Subcutaneous adipose tissue (tissue), 4 donors: Measurements from ENCODE around the gene PUDP. TPM values are rescaled to one million over a fixed set of nuclear protein-coding genes. Genes with fewer than 3 reads are reported as not detected.

ENCODE experiments used
- total RNA-seq, 4 donors: library from RNA; depleted of rRNA; stranded (reverse); fragments of >200 nt; gene quantifications; one replicate each; pipeline ENCODE4 v1.1.0, GENCODE V29; 2016
- TF ChIP-seq, protein P1 (sequence below): fragments of 450-650 bp; IDR thresholded peaks from one replicate; pipeline ENCODE4 v1.5.1; 2016; ENCODE audit warnings: low read depth, mild to moderate bottlenecking, control low read depth, antibody characterized with exemption, moderate library complexity

PUDP gene
- total RNA-seq, 4 donors from 2014 or later, result 7.9 to 23.3 (median 12.6) TPM

DNA sequence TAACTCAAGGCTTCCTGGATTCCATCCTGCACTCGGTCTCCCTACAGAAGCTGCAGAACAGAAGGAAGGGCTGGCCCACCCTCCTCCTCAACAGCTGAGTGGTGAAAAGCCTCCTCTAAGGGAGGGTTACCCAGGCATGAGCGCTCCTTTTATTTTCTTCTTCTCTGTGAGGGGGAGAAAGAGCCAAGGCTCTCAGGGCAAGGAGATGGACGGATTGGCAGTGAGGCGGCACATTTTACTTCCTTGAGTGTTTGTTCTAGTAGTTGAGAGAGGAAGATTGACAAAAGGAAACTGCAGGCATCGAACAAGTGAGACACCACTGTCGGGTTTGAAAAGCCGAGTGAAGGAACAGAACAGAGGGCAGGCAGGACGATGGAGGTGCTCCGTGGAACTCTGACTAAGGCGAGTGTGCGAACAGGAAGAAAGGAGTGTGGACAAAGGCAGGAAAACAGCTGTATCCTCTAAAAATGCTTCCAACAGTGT lies 38.9 kb downstream of the PUDP start:
- TF ChIP-seq, protein P1, sequence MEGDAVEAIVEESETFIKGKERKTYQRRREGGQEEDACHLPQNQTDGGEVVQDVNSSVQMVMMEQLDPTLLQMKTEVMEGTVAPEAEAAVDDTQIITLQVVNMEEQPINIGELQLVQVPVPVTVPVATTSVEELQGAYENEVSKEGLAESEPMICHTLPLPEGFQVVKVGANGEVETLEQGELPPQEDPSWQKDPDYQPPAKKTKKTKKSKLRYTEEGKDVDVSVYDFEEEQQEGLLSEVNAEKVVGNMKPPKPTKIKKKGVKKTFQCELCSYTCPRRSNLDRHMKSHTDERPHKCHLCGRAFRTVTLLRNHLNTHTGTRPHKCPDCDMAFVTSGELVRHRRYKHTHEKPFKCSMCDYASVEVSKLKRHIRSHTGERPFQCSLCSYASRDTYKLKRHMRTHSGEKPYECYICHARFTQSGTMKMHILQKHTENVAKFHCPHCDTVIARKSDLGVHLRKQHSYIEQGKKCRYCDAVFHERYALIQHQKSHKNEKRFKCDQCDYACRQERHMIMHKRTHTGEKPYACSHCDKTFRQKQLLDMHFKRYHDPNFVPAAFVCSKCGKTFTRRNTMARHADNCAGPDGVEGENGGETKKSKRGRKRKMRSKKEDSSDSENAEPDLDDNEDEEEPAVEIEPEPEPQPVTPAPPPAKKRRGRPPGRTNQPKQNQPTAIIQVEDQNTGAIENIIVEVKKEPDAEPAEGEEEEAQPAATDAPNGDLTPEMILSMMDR, result no peak

DNA sequence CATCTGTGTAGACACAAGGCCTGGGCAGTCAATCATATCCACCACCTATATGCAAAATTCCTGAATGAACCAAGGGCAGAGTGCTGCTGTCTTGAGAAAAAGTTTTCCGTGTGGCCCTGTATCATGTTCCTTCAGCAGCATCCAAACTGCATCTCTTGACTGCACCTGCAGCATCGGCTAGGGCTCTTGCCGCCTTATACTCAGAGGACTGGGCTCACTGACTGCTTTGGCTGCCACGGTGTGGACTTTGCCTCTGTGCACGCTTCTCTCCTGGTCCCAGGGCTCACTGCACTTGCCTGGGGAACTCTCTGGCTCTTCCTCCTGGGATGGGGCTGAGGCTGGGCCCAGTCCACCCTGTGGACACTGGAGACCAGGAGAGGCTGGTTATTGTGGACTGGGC lies 39.9 kb downstream of the PUDP start:
- TF ChIP-seq, protein P1, result no peak

DNA sequence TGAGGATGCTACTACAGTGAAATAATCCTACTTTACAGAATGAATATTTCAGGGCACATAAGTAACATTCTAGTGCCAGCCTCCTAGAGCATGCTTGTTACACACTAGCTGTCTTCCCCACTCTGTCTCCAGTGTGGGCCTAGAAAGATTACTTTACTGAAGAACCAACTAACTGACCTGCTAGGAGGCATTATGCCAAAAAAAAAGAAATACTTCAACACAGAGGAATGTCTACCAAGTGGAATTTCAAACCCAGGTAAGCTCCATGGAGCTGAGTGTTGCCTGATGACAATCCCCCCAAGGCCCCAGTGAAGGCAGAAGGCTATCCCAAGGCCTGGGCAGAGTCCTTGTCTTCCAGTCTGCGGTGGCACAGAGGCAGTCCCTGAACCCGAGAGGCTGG lies 41.3 kb downstream of the PUDP start:
- TF ChIP-seq, protein P1, result no peak

DNA sequence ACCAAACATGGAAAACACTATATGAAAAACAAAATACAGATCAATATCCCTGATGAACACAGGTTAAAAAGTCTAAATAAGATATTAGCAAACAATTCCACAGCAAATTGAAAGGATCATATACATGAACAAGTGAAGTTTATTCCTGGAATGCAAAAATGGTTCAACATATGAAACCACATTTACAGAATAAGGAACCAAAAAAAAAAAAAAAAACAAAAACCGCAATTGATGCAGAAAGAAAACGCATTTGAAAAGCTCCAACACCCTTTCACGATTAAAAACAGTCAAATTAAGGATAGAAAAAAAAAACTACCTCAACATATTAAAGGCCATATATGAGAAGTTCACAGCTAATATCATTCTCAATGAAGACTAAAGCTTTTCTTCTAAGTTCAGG lies 45.8 kb downstream of the PUDP start:
- TF ChIP-seq, protein P1, result no peak

DNA sequence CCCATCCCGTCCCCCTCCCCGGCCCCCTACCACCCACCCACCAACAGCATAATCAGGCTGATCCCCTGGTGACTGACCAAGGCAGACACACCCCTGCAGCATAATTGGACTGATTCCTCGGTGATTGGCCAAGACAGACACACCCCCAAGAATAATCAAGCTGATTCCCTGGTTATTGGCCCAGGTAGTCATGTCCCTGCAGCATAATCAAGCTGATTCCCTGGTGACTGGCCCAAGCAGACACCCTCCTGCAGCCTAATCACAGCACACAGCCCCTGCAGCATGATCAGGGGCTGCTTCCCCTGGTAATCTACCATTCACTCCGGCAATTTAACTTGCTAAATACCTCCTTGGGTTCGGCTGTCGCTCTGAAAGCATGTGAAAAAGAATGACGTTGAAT lies 47.9 kb downstream of the PUDP start:
- TF ChIP-seq, protein P1, result no peak

DNA sequence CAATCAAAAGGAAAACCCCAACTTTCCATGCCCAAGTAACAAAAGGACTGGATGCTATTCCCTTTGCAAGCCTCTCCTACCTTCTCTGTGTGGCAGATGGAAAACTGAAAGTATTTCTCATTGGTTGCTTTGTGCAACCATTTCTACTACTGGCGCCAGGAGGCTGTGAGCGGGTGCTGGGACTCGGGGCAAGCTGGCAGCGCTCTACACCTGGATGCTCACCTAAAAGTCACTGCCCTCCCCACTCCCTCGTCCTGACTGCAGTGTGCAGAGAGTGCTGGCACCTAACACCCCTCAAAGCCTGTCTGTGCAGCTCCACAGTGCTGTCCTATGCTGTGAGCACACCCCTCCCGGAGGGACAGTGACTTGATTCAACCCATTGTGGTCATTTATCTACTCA lies 54.6 kb downstream of the PUDP start:
- TF ChIP-seq, protein P1, result no peak

DNA sequence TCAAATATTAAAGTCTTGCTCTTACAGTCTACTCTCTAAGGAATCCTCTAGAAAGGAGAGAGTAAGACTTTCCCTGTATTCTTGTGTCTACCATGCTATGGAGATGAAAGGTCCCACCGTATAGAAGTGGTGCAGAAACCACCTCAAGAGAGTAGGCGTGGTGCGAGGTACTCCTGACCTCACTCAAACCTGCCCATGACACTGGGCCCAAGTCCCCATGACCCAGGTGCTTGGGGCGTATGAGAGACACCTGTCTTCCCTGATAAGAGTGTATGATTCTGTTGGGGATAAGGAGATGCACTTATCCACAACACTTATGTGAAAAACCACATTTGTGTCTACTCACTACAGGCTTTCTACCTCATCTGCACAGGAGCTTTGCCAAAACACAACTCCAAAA lies 55.4 kb downstream of the PUDP start:
- TF ChIP-seq, protein P1, result no peak
